OCI-LY7 (cell line): Measurements from ENCODE around the gene ATP8B4.

Experiments
- CTCF ChIP-seq: fragments of 200-600 bp; sonication (generic); conservative IDR thresholded peaks from 2 replicates; pipeline ENCODE4 v1.5.1; 2014; ENCODE audit warnings: mild to moderate bottlenecking, antibody characterized with exemption, low read length, moderate library complexity, mixed read lengths
- EZH2phosphoT487 ChIP-seq: fragments of 200-600 bp; sonication (generic); IDR thresholded peaks from 2 replicates; pipeline ENCODE4 v1.6.1; 2018; ENCODE audit warnings: low read depth, borderline replicate concordance, mild to moderate bottlenecking, mixed run types, antibody characterized with exemption, low read length, moderate library complexity, mixed read lengths

- no peak for TF ChIP-seq EZH2phosphoT487
- no peak for TF ChIP-seq CTCF
Observed at GRCh38 chr15:49905221-49905620, 213.8 kb downstream of the ATP8B4 start.
